Neural cell (in vitro differentiated cells): ENCODE data around the gene PRXL2A.

Source experiments
- CTCF ChIP-seq: fragments of 450-650 bp; IDR thresholded peaks from 2 replicates; pipeline ENCODE4 v1.5.1; 2014; ENCODE audit warnings: antibody characterized with exemption, mild to moderate bottlenecking, moderate library complexity; ENCODE audit not compliant: poor library complexity, severe bottlenecking
- EP300 ChIP-seq: fragments of 450-650 bp; conservative IDR thresholded peaks from 2 replicates; pipeline ENCODE4 v1.6.1; 2014; ENCODE audit warnings: antibody characterized with exemption, mild to moderate bottlenecking, moderate library complexity; ENCODE audit not compliant: poor library complexity, severe bottlenecking
- EZH2 ChIP-seq: fragments of 200-600, 300-800 bp; shearing (Covaris generic), sonication (generic); IDR thresholded peaks from 2 replicates; pipeline ENCODE4 v1.6.1; 2014; ENCODE audit warnings: antibody characterized with exemption, low read length, borderline replicate concordance, mild to moderate bottlenecking; ENCODE audit not compliant: insufficient read depth, poor library complexity, severe bottlenecking
- MXI1 ChIP-seq: fragments of 450-650 bp; conservative IDR thresholded peaks from 2 replicates; pipeline ENCODE4 v1.6.1; 2014; ENCODE audit warnings: antibody characterized with exemption, mild to moderate bottlenecking; ENCODE audit not compliant: poor library complexity, severe bottlenecking
- POLR2AphosphoS5 ChIP-seq: IDR thresholded peaks from 2 replicates; pipeline ENCODE4 v1.6.1; 2012
- RAD21 ChIP-seq: fragments of 450-650 bp; conservative IDR thresholded peaks from 2 replicates; pipeline ENCODE4 v1.6.1; 2014; ENCODE audit warnings: antibody characterized with exemption, mild to moderate bottlenecking, moderate library complexity
- REST ChIP-seq: IDR thresholded peaks from 2 replicates; pipeline ENCODE4 v1.6.1; 2012; ENCODE audit warnings: borderline replicate concordance
- SMC3 ChIP-seq: fragments of 450-650 bp; conservative IDR thresholded peaks from 2 replicates; pipeline ENCODE4 v1.6.1; 2014; ENCODE audit warnings: antibody characterized with exemption, mild to moderate bottlenecking, moderate library complexity; ENCODE audit not compliant: poor library complexity
- TAF1 ChIP-seq: IDR thresholded peaks from 2 replicates; pipeline ENCODE4 v1.6.1; 2012; ENCODE audit warnings: low read depth

- TF ChIP-seq SMC3 (no peak), CTCF (no peak), POLR2AphosphoS5 (no peak), REST (no peak), EP300 (no peak), EZH2 (no peak), MXI1 (no peak), RAD21 (no peak), TAF1 (no peak)
Measured at GRCh38 chr10:80461208-80462183, 53.1 kb downstream of the PRXL2A start.
